Lung (tissue), 12 donors: ENCODE measurements around the gene DOCK3. TPM values are rescaled to one million over a fixed set of nuclear protein-coding genes. Genes with fewer than 3 reads are reported as not detected.
A peak's percentile ranks its signal among the peaks of the same experiment; 100 is the strongest.

Experiments used
- ATAC-seq: fragments of 200-7000 bp; cut with Tn5 transposase; one replicate; pipeline ENCODE4 v1.9.1; 2020; ENCODE audit warnings: moderate number of reproducible peaks; ENCODE audit not compliant: insufficient read depth, low FRiP score
- DNase-seq, 3 donors: peaks; one replicate each; pipeline ENCODE4 v3.0.0-alpha.2; 2013 to 2017
- H3K27ac ChIP-seq, 2 donors: one replicate each; pipeline ENCODE4 v1.5.1; 2013; ENCODE audit warnings: mild to moderate bottlenecking in 2 of 2, moderate library complexity in 2 of 2, control low read depth in 1 of 2, inconsistent platforms in 1 of 2, low read depth in 1 of 2, low read length in 1 of 2
- H3K27me3 ChIP-seq, 3 donors: one replicate each; pipeline ENCODE4 v1.5.1; 2013; ENCODE audit warnings: low read length in 2 of 3; ENCODE audit not compliant: control insufficient read depth in 3 of 3, insufficient read depth in 3 of 3
- H3K36me3 ChIP-seq, 4 donors: one replicate each; pipeline ENCODE4 v1.5.1; 2013; ENCODE audit warnings: low read length in 4 of 4, mild to moderate bottlenecking in 1 of 4, moderate library complexity in 1 of 4; ENCODE audit not compliant: control insufficient read depth in 4 of 4, insufficient read depth in 4 of 4
- H3K4me1 ChIP-seq, 5 donors: one replicate each; pipeline ENCODE4 v1.5.1; 2013; ENCODE audit warnings: low read length in 5 of 5, mild to moderate bottlenecking in 2 of 5, moderate library complexity in 1 of 5; ENCODE audit not compliant: control insufficient read depth in 5 of 5, insufficient read depth in 5 of 5
- H3K4me3 ChIP-seq: one replicate; pipeline ENCODE4 v1.5.1; 2013; ENCODE audit warnings: mild to moderate bottlenecking, control low read depth, moderate library complexity
- H3K9ac ChIP-seq, 2 donors: one replicate each; pipeline ENCODE4 v1.5.1; 2013; ENCODE audit warnings: low read length in 2 of 2, control low read depth in 1 of 2; ENCODE audit not compliant: insufficient read depth in 1 of 2
- H3K9me3 ChIP-seq, 4 donors: one replicate each; pipeline ENCODE4 v1.5.1; 2013; ENCODE audit warnings: low read length in 3 of 4, mild to moderate bottlenecking in 1 of 4, moderate library complexity in 1 of 4; ENCODE audit not compliant: control insufficient read depth in 4 of 4, insufficient read depth in 3 of 4
- WGBS, 2 donors: extraction: QIAGEN DNeasy Blood & Tissue Kit; methylation state at CpG; one replicate each; pipeline ENCODE4 v1.1.7; 2013; 5-methylcytosine and 5-hydroxymethylcytosine counted together
- polyA plus RNA-seq, 2 donors: library from polyadenylated mRNA; stranded (reverse); fragments of 200-250 nt; gene quantifications; one replicate each; pipeline ENCODE4 v1.2.1, GENCODE V29; 2013
- total RNA-seq, 2 donors: library from RNA; depleted of rRNA in 1 of 2; stranded (reverse); fragments of >200 nt in 1 of 2; gene quantifications; one replicate each; pipeline ENCODE4 v1.2.1, GENCODE V29; 2014 to 2021
- TF ChIP-seq, protein P1 (sequence below): IDR thresholded peaks from 2 replicates; pipeline ENCODE4 v1.5.1; 2012; ENCODE audit warnings: mild to moderate bottlenecking; ENCODE audit errors: control extremely low read depth, extremely low read depth
- donor health status: control.
- donor health status: control.
- donor health status: Bipolar disorder and iron deficiency.
- donor health status: healthy.
- donor health status: DM: yes; HTN: yes; CAD: no.

The DOCK3 gene
- total and polyA plus RNA-seq, 4 donors, result 0.06 to 1.4 (median 0.34) TPM

- peak overlapping the region in 1 of 2 donors; percentile 54 for H3K27ac ChIP-seq
- peaks cover 3 to 81% (median 12%) of the 10 kb centered on the region in 4 donors for H3K36me3 ChIP-seq
- H3K4me3 ChIP-seq, result no peak overlapping the region
- peaks cover 0 to 24% (median 10%) of the 10 kb centered on the region in 5 donors for H3K4me1 ChIP-seq
- ATAC-seq (no peak), DNase-seq (peak; percentile 79 to 93 (median 86))
- peak overlapping the region in 1 of 2 donors; percentile 71 for H3K9ac ChIP-seq
- WGBS, 2 donors, result 75 to 80% methylated on average over 7 of the region's 7 CpGs
- TF ChIP-seq, protein P1, sequence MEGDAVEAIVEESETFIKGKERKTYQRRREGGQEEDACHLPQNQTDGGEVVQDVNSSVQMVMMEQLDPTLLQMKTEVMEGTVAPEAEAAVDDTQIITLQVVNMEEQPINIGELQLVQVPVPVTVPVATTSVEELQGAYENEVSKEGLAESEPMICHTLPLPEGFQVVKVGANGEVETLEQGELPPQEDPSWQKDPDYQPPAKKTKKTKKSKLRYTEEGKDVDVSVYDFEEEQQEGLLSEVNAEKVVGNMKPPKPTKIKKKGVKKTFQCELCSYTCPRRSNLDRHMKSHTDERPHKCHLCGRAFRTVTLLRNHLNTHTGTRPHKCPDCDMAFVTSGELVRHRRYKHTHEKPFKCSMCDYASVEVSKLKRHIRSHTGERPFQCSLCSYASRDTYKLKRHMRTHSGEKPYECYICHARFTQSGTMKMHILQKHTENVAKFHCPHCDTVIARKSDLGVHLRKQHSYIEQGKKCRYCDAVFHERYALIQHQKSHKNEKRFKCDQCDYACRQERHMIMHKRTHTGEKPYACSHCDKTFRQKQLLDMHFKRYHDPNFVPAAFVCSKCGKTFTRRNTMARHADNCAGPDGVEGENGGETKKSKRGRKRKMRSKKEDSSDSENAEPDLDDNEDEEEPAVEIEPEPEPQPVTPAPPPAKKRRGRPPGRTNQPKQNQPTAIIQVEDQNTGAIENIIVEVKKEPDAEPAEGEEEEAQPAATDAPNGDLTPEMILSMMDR, result no peak
- no peaks in the 10 kb centered on the region for H3K27me3 ChIP-seq
- no peaks in the 10 kb centered on the region for H3K9me3 ChIP-seq
Observed at GRCh38 chr3:50644561-50644960, 30.2 kb upstream of the DOCK3 start.

DNA sequence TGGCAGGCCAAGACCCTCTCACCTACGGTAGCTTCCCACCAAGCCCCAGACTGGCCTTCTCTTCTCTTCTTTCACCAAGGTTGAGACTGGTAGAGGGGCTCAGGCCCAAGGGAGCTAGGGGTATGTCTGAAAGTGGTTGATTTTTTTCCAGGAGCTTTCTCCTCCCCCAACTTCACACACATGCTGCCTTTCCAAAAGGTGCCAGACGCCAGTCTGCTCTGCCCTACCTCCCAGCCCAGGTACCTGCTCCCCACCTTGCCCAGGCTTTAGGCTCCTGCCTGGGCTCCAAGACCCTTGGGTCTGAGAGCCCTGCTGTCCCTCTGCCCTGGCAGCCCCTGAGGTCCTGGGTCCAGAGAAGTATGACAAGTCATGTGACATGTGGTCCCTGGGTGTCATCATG is 29.3 kb upstream of the DOCK3 start:
- H3K27ac ChIP-seq, result peak overlapping the region in 1 of 2 donors; percentile 54
- H3K9ac ChIP-seq, result no peak overlapping the region
- 89 to 96% methylated on average over 2 of the region's 2 CpGs for WGBS, 2 donors
- TF ChIP-seq, protein P1, result no peak
- no peak overlapping the region for H3K4me3 ChIP-seq
- H3K27me3 ChIP-seq, result no peaks in the 10 kb centered on the region
- peaks cover 0 to 24% (median 10%) of the 10 kb centered on the region in 5 donors for H3K4me1 ChIP-seq
- ATAC-seq (no peak), DNase-seq (no peak)
- no peaks in the 10 kb centered on the region for H3K9me3 ChIP-seq
- peaks cover 3 to 77% (median 12%) of the 10 kb centered on the region in 4 donors for H3K36me3 ChIP-seq

DNA sequence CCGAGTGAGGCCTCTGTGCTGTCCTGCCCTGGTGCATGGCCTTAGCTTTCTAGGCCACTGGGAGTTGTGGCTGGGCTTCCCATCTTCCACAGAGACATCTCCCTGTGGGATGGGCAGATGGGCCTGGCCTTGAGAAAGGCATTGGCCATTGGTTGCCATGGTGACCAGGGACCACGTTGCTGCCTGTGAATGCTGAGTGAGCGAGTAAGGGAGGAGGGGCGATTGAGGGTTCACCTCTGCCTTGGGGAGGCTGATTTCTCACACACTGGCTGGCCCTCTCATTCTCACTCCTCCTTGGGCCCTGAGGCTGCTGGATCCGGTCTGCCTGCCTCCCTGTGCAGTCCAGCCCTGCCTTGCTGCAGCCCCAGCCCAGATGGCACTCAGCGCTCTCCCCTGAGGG is 26.4 kb upstream of the DOCK3 start:
- Histone ChIP-seq H3K27ac (peak overlapping the region in 1 of 2 donors; percentile 74), H3K4me1 (peaks cover 0 to 22% (median 10%) of the 10 kb centered on the region in 5 donors), H3K4me3 (no peak overlapping the region), H3K9ac (no peak overlapping the region), H3K27me3 (no peaks in the 10 kb centered on the region), H3K9me3 (no peaks in the 10 kb centered on the region), H3K36me3 (peaks cover 0 to 55% (median 2%) of the 10 kb centered on the region in 4 donors)
- TF ChIP-seq, protein P1, result no peak
- no peak for DNase-seq
- ATAC-seq, result no peak
- WGBS, 2 donors, result 68 to 80% methylated on average over 6 of the region's 6 CpGs

- Histone ChIP-seq H3K4me1 (peaks cover 0 to 15% (median 9%) of the 10 kb centered on the region in 5 donors), H3K36me3 (peaks cover 0 to 50% (median 2%) of the 10 kb centered on the region in 4 donors), H3K4me3 (no peak overlapping the region), H3K27ac (peak overlapping the region in 1 of 2 donors; percentile 74), H3K27me3 (no peaks in the 10 kb centered on the region), H3K9me3 (no peaks in the 10 kb centered on the region), H3K9ac (no peak overlapping the region)
- WGBS, 2 donors, result 93 to 94% methylated on average over 2 of the region's 2 CpGs
- DNase-seq (no peak), ATAC-seq (no peak)
- TF ChIP-seq, protein P1, result no peak
Observed at GRCh38 chr3:50648944-50649343, 25.8 kb upstream of the DOCK3 start.
